ENCODE results near the gene TMIGD1. TPM values are rescaled to one million over a fixed set of nuclear protein-coding genes. Genes with fewer than 3 reads are reported as not detected.

Gene TMIGD1
- total RNA-seq, 1 donor from 2014 or later, result not detected

GRCh38 chr17:30323262-30323894 lies 10.5 kb downstream of the TMIGD1 start:
- no peak overlapping the region for H3K4me2 ChIP-seq (ENCODE audit: low read length)
- H3K36me3 ChIP-seq (ENCODE audit: insufficient read depth, low read length), result no peaks in the 10 kb centered on the region
- H3K27me3 ChIP-seq (ENCODE audit: insufficient read depth, low read length), result peaks cover 2% of the 10 kb centered on the region
- H2AFZ ChIP-seq (ENCODE audit: low read depth, low read length), result no peak overlapping the region
- no peak overlapping the region for H3K4me3 Mint-ChIP-seq (ENCODE audit: unreplicated experiment)
- peak overlapping the region; percentile 70 for H3K27ac Mint-ChIP-seq (ENCODE audit: unreplicated experiment)
- H3K4me1 Mint-ChIP-seq (ENCODE audit: low read depth, unreplicated experiment), result peaks cover 11% of the 10 kb centered on the region
- peaks cover 3% of the 10 kb centered on the region for H3K27me3 Mint-ChIP-seq (ENCODE audit: low read depth, unreplicated experiment)
- H3K27ac ChIP-seq (ENCODE audit: low read depth, low read length), result no peak overlapping the region
- H3K9ac ChIP-seq (ENCODE audit: low read length), result no peak overlapping the region
- H3K4me3 ChIP-seq (ENCODE audit: insufficient read depth, low read depth, low read length), result no peak overlapping the region
- H3K4me1 ChIP-seq (ENCODE audit: insufficient read depth, low read length), result no peaks in the 10 kb centered on the region
- no peaks in the 10 kb centered on the region for H3K9me3 ChIP-seq (ENCODE audit: insufficient read depth, low read depth, low read length)
- TF ChIP-seq EZH2 (IDR thresholded peaks at IDR 0.05; ENCODE audit: insufficient read depth, low read length) (no peak), CTCF (IDR thresholded peaks at IDR 0.05; ENCODE audit: insufficient read depth, low read depth, low read length) (no peak)
- peaks cover 2% of the 10 kb centered on the region for H3K9me3 Mint-ChIP-seq (ENCODE audit: unreplicated experiment)
- DNase-seq (ENCODE audit: low read depth) (no peak), FAIRE-seq (no peak)
- H3K79me2 ChIP-seq (ENCODE audit: insufficient read depth, low read length), result no peaks in the 10 kb centered on the region
- H3K36me3 Mint-ChIP-seq (ENCODE audit: low read depth, unreplicated experiment), result no peaks in the 10 kb centered on the region
- H4K20me1 ChIP-seq (ENCODE audit: insufficient read depth, low read length), result no peaks in the 10 kb centered on the region

- H3K4me2 ChIP-seq (ENCODE audit: low read length), result no peak overlapping the region
- no peak for FAIRE-seq
These were observed 12.5 kb downstream of the TMIGD1 start for GRCh38 chr17:30321314-30321713.

More at GRCh38 chr17:30321314-30321713, 12.5 kb downstream of the TMIGD1 start:
- Histone ChIP-seq H3K9ac (ENCODE audit: low read length) (no peak overlapping the region), H3K27ac (ENCODE audit: low read depth, low read length) (no peak overlapping the region), H3K4me1 (ENCODE audit: insufficient read depth, low read length) (no peaks in the 10 kb centered on the region), H4K20me1 (ENCODE audit: insufficient read depth, low read length) (no peaks in the 10 kb centered on the region), H3K79me2 (ENCODE audit: insufficient read depth, low read length) (no peaks in the 10 kb centered on the region), H3K36me3 (ENCODE audit: insufficient read depth, low read length) (no peaks in the 10 kb centered on the region), H3K9me3 (ENCODE audit: insufficient read depth, low read depth, low read length) (no peaks in the 10 kb centered on the region), H3K27me3 (ENCODE audit: insufficient read depth, low read length) (no peaks in the 10 kb centered on the region), H3K4me3 (ENCODE audit: insufficient read depth, low read depth, low read length) (no peak overlapping the region), H2AFZ (ENCODE audit: low read depth, low read length) (no peak overlapping the region)
- H3K4me1 Mint-ChIP-seq (ENCODE audit: low read depth, unreplicated experiment), result peaks cover 11% of the 10 kb centered on the region
- no peak for TF ChIP-seq EZH2 (IDR thresholded peaks at IDR 0.05; ENCODE audit: insufficient read depth, low read length)
- no peak for TF ChIP-seq CTCF (IDR thresholded peaks at IDR 0.05; ENCODE audit: insufficient read depth, low read depth, low read length)
- no peak overlapping the region for H3K27ac Mint-ChIP-seq (ENCODE audit: unreplicated experiment)
- no peaks in the 10 kb centered on the region for H3K36me3 Mint-ChIP-seq (ENCODE audit: low read depth, unreplicated experiment)
- no peak for DNase-seq (ENCODE audit: low read depth)
- no peak overlapping the region for H3K4me3 Mint-ChIP-seq (ENCODE audit: unreplicated experiment)
- H3K27me3 Mint-ChIP-seq (ENCODE audit: low read depth, unreplicated experiment), result peaks cover 3% of the 10 kb centered on the region
- H3K9me3 Mint-ChIP-seq (ENCODE audit: unreplicated experiment), result peaks cover 2% of the 10 kb centered on the region
